Kidney epithelial cell (primary cell): ENCODE data around the gene GUCY2C. TPM values are rescaled to one million over a fixed set of nuclear protein-coding genes. Genes with fewer than 3 reads are reported as not detected.
"Not testable (repeated sequence)": the region's sequence is repeated elsewhere in the genome, so short reads cannot be mapped to it uniquely, and the experiment has no call there.

Experiments
- DNase-seq: peaks from one replicate; pipeline ENCODE4 v3.0.0-alpha.2; 2010; ENCODE audit warnings: low read depth
- H3K27me3 ChIP-seq: 2 replicates; pipeline ENCODE4 v1.6.0; 2011; ENCODE audit warnings: low read length; ENCODE audit not compliant: control insufficient read depth, insufficient read depth
- H3K36me3 ChIP-seq: 2 replicates; pipeline ENCODE4 v1.5.1; 2011; ENCODE audit warnings: low read length; ENCODE audit not compliant: control insufficient read depth, insufficient read depth
- H3K4me3 ChIP-seq: 2 replicates; pipeline ENCODE4 v1.5.1; 2011; ENCODE audit warnings: low read depth, mild to moderate bottlenecking, control low read depth, low read length
- total RNA-seq: library from RNA; depleted of rRNA; stranded (reverse); fragments of >200 nt; gene quantifications from 2 replicates; pipeline ENCODE4 v1.2.3, GENCODE V29; 2015
- TF ChIP-seq, protein P1 (sequence below): IDR thresholded peaks from 2 replicates; pipeline ENCODE4 v1.5.1; 2011; ENCODE audit warnings: mild to moderate bottlenecking, moderate library complexity, low read length, control low read depth, inconsistent platforms; ENCODE audit not compliant: insufficient read depth, poor library complexity, severe bottlenecking

The GUCY2C gene
- total RNA-seq, 1 donor from 2014 or later, result not detected

DNA sequence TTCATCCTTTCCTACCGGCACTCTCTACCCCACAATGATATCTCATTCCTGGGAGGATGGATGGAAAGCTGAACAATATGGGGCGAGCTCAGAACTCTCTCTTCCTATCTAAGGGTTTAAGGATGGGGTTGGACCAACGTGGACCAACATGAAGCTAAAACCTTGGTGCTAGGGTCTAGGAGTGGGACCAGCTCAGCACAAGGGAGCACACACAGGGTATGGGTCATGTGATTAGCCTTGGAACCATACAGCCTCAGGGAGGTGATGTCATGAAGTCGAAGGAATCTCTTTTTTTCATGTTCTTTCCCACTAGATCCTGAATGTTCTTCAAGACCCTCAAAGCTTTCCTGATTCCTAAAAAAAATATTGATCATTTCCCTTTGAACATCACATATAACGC lies 3.3 kb downstream of the GUCY2C start:
- Histone ChIP-seq H3K27me3 (no peaks in the 10 kb centered on the region), H3K4me3 (no peak overlapping the region), H3K36me3 (no peaks in the 10 kb centered on the region)
- TF ChIP-seq, protein P1, sequence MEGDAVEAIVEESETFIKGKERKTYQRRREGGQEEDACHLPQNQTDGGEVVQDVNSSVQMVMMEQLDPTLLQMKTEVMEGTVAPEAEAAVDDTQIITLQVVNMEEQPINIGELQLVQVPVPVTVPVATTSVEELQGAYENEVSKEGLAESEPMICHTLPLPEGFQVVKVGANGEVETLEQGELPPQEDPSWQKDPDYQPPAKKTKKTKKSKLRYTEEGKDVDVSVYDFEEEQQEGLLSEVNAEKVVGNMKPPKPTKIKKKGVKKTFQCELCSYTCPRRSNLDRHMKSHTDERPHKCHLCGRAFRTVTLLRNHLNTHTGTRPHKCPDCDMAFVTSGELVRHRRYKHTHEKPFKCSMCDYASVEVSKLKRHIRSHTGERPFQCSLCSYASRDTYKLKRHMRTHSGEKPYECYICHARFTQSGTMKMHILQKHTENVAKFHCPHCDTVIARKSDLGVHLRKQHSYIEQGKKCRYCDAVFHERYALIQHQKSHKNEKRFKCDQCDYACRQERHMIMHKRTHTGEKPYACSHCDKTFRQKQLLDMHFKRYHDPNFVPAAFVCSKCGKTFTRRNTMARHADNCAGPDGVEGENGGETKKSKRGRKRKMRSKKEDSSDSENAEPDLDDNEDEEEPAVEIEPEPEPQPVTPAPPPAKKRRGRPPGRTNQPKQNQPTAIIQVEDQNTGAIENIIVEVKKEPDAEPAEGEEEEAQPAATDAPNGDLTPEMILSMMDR, result no peak
- no peak for DNase-seq

DNA sequence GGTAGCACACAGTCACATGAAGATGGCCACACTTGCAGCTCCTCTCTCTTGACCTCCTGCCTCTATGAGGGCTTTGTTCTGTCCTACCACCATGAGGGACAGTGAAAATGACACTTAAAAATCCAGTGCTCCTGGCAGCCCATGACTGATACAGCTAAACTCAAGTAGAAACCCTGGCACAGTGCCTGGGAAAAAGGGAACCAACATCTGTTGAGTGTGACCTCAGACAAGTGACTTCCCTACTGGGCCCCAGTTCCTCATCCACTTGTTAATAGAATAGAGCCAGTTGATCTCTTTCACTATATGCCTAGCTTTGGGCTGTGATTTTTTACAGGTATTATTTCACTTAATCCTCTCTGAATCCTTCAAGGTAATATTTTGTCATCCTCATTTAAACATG lies 4.8 kb downstream of the GUCY2C start:
- TF ChIP-seq, protein P1, result no peak
- DNase-seq, result no peak
- no peaks in the 10 kb centered on the region for H3K27me3 ChIP-seq
- H3K4me3 ChIP-seq, result no peak overlapping the region
- H3K36me3 ChIP-seq, result no peaks in the 10 kb centered on the region

DNA sequence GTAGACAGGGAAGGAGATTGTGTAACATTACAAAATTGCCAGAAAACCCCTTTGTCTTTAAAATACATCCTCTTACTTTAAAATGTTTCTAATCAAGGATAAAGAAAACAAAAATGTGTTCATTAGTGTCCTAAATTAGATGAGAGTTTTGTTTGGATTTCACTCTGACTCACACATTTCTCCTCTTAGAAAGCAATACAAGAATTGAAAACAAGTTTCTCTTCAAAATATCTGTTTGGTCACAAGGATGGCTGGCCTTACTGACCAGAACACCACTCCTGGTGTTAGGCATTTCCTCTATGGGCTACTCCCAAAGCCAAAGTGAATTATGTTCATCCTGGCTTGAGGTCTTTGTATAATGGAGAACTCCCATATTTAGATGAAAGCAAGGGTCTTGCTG lies 6.4 kb downstream of the GUCY2C start:
- Histone ChIP-seq H3K36me3 (no peaks in the 10 kb centered on the region), H3K27me3 (no peaks in the 10 kb centered on the region), H3K4me3 (no peak overlapping the region)
- DNase-seq, result no peak
- TF ChIP-seq, protein P1, result no peak

DNA sequence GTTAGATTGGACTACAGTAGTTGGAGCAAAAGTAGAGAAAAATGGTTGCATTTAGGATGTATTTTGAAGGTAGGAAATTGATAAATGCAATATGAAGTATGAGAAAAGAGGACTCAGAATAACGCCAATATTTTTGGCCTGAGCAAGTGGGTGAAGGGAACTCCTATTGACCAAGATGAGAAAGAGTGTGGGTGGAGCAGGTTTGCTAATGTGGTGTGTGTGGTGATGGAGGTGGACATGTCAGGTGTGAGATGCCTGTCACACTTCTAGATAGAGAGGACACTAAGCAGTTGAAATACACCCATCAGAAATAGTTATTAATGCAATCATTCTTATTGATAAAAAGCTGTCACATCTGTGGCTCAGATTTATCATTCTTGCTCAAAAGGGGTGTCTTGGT lies 7.3 kb downstream of the GUCY2C start:
- TF ChIP-seq, protein P1, result no peak
- Histone ChIP-seq H3K27me3 (no peaks in the 10 kb centered on the region), H3K4me3 (no peak overlapping the region), H3K36me3 (no peaks in the 10 kb centered on the region)
- no peak for DNase-seq

DNA sequence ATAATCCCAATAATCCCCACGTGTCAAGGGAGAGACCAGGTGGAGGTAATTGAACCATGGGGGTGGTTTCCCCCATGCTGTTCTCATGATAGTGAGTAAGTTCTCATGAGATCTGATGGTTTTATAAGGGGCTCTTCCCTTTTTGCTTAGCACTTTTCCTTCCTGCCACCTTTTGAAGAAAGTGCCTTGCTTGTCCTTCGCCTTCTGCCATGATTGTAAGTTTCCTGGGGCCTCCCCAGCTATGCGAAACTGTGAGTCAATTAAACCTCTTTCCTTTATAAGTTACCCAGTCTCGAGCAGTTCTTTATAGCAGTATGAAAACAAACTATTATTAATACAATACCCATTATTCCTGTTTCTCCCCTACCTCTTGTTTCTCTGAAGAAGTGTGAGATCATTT lies 14.2 kb downstream of the GUCY2C start:
- not testable (repeated sequence) for DNase-seq, H3K36me3 ChIP-seq, H3K27me3 ChIP-seq, H3K4me3 ChIP-seq

DNA sequence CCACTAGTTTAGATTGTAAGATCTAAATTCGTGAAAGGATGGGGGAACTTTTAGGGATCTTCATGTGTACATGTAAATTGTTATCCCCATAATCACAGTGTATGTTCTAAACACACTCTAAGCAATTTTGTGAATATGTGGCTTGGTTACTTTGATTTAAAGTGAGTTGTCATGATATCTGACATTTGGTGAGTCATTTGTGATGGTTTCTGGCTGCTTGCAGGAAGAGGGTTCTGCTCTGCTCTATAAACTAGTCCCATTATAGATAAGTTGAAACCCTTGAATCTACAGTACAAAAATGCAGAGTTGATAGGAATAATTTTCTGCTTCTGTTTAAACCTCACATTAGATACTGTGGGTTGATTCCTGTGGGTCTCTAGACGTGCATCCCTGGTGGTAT lies 14.8 kb downstream of the GUCY2C start:
- TF ChIP-seq, protein P1, result no peak
- H3K4me3 ChIP-seq, result no peak overlapping the region
- DNase-seq, result no peak

More for the DNA sequence above, 14.8 kb downstream of the GUCY2C start:
- H3K27me3 ChIP-seq, result no peaks in the 10 kb centered on the region
- no peaks in the 10 kb centered on the region for H3K36me3 ChIP-seq
